ENCODE data around the gene ANKRD6. TPM values are rescaled to one million over a fixed set of nuclear protein-coding genes. Genes with fewer than 3 reads are reported as not detected.

Gene ANKRD6
- total RNA-seq, 2 experiments from 2014 or later, result 1.7 to 4.5 TPM

DNA sequence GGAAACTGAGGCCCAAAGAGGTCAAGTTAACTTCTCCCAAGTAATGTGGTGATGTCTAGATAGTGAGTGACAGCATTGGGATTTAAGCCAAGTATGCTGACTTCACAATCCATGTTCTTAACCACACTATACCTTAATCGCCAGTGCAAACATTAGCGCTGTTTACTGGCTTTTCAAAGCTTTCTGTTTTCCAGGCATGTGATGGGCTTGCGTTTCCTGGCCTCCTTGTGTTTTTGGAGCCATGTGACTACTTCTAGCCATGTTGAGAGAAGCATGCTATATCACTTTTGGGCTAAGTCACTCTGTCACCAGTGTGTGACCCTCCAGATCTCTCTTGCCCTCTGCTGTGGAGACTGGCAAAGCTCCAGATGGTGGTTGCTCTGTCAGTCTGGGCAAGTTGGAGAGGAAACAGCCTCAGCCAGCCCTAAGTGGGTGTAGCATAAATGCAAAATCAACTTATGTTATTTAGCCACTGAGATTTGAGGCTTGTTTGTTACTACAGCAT, 76.9 kb downstream of the ANKRD6 start:
- ATAC-seq (no peak), DNase-seq (no peak)
- CTCF ChIA-PET, result no interaction called here
- H3K27ac Mint-ChIP-seq, result no peak overlapping the region
- H3K4me3 Mint-ChIP-seq, result no peak overlapping the region
- H3K27me3 Mint-ChIP-seq, result peaks cover 2% of the 10 kb centered on the region
- no peaks in the 10 kb centered on the region for H3K4me1 Mint-ChIP-seq
- H3K36me3 Mint-ChIP-seq, result no peaks in the 10 kb centered on the region
- no peaks in the 10 kb centered on the region for H3K9me3 Mint-ChIP-seq (ENCODE audit: low read depth)

DNA sequence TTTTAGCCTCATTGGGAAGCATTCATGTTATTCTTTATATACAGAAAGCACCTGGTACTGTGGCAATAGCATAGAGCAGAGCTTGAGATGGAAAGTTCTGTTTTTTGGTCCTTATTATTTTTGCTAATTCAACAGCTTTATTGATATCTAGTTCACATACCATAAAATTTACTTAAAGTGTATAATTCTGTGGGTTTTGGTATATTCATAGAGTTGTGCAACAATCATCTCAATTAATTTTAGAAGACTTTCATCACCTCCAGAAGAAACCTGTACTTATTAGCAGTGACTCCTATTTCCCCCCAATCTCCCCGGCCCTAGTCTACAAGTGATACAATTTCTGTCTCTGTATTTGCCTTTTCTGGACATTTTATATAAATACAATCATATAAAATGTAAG, 77.4 kb downstream of the ANKRD6 start:
- no peak overlapping the region for H3K27ac Mint-ChIP-seq
- no peaks in the 10 kb centered on the region for H3K9me3 Mint-ChIP-seq (ENCODE audit: low read depth)
- CTCF ChIA-PET, result interaction anchor here (0.9 kb wide), 1 partner anchor 11 kb away, joined by 3 read pairs; no protein-coding TSS in a partner anchor
- H3K4me1 Mint-ChIP-seq, result no peaks in the 10 kb centered on the region
- no peak overlapping the region for H3K4me3 Mint-ChIP-seq
- DNase-seq, result no peak
- no peaks in the 10 kb centered on the region for H3K36me3 Mint-ChIP-seq
- H3K27me3 Mint-ChIP-seq, result peaks cover 2% of the 10 kb centered on the region
- no peak for ATAC-seq

DNA sequence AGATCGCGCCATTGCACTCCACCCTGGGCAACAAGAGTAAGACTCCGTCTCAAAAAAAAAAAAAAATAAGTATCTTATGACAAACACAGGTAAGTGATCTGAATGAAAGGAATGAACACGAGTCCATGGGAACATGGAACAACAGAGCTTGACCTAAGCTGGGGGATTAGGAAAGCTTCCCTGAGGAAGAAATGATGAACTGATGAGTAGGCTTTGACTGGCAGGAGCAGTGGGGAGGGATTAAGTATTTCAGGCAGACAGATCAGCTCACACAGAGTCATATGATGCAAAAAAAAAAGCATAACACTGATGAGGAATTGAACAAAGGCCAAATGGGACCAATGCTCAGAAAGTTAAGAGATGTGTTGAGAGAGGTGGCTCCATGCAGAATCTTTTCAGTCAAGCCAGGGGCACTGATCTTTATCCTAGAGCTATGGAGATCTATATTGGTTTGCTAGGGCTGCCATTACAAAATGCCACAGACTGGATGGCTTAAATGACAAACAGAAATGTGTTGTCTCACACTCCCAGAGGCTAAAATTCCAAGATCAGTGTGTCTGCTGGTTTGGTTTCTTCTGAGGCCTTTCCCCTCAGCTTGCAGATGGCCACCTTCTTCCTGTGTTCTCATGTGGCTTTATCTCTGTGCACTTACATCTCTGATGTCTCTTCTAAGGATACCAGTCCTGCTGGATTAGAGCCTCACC, 85.6 kb downstream of the ANKRD6 start:
- Mint-ChIP-seq H3K27ac (no peak overlapping the region), H3K4me3 (no peak overlapping the region), H3K4me1 (no peaks in the 10 kb centered on the region), H3K9me3 (ENCODE audit: low read depth) (no peaks in the 10 kb centered on the region), H3K27me3 (peaks cover 2% of the 10 kb centered on the region), H3K36me3 (no peaks in the 10 kb centered on the region)
- CTCF ChIA-PET, result no interaction called here
- no peak for DNase-seq
- no peak for ATAC-seq

DNA sequence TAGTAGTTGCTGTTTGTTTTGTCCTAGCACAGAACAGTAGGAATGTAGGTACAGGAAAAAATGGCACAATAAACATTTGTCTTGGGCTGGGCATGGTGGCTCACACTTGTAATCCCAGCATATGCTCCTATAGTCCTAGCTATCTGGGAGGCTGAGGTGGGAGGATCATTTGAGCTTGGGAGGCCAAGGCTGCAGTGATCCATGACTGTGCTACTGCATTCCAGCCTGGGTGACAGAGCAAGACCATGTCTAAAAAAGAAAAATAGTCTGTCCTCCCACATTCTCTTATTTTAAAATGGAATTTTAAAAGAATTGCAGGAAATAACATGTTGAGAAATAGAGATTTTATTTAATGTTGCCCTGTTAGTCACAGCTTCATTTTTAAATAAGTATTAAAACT, 87.8 kb downstream of the ANKRD6 start:
- no peaks in the 10 kb centered on the region for H3K4me1 Mint-ChIP-seq
- H3K36me3 Mint-ChIP-seq, result no peaks in the 10 kb centered on the region
- no peaks in the 10 kb centered on the region for H3K27me3 Mint-ChIP-seq
- no peak overlapping the region for H3K27ac Mint-ChIP-seq
- CTCF ChIA-PET, result no interaction called here
- ATAC-seq (no peak), DNase-seq (no peak)
- H3K9me3 Mint-ChIP-seq (ENCODE audit: low read depth), result no peaks in the 10 kb centered on the region
- no peak overlapping the region for H3K4me3 Mint-ChIP-seq

DNA sequence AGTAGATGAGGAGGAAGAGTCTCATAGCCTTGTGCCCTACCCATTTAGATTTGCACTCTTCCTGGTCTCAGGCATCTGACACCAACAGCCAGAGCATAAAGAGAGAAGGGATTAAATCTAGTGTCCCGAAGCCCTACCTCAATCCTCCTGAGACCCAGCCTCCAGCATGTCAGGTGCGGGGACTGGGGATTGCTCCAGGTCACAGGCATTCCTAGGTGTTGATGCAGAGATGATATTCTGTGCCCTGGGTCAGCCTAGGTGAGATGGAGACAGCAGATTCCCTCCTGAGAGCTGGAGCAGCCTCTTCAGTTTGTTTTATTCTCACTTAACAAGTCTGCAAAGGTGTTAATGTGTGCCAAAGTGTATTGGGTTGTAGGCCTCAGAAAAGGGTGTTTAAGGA, 89.8 kb downstream of the ANKRD6 start:
- H3K4me1 Mint-ChIP-seq, result peaks cover 2% of the 10 kb centered on the region
- DNase-seq, result no peak
- H3K27ac Mint-ChIP-seq, result no peak overlapping the region
- H3K36me3 Mint-ChIP-seq, result no peaks in the 10 kb centered on the region
- CTCF ChIA-PET, result no interaction called here
- no peak for ATAC-seq
- no peak overlapping the region for H3K4me3 Mint-ChIP-seq
- H3K9me3 Mint-ChIP-seq (ENCODE audit: low read depth), result no peaks in the 10 kb centered on the region
- no peaks in the 10 kb centered on the region for H3K27me3 Mint-ChIP-seq

DNA sequence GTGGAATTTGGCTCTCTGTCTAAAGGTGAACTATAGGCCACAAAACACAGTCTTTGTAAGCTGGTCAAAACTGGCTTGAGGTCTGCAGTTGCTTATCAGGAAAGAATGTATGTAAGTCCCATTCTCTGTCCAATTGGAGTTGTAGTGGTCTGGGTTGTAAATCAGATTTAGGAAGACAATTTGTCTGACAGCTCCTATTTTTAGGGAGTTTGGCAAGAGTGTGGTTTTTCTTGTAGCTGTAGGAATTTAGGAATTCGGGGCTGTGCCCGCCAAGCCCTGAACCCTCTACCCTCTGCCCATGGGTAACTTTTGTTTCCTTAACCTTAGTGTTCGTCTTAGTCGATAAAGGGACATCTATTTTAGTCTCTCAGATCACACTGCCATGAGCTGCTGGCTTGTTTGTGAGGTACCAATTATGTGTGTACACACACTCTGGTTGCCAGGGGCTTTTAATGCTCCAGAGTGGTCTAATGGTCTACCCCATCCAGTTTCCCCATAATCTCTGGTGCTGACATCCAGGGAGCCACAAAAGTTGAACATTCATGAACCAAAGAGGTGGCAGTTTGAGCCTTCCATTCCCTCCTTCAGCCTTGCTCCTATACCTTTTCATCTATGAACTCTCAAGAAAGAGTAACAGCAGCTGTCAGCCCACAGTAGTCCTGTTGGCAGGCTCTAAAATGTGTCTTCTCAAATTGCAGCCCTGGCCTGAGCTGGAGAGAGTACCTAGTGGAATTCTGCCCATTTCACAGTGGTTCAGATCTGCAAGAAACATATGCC, 93.0 kb downstream of the ANKRD6 start:
- H3K36me3 Mint-ChIP-seq, result no peaks in the 10 kb centered on the region
- H3K4me3 Mint-ChIP-seq, result no peak overlapping the region
- no peaks in the 10 kb centered on the region for H3K27me3 Mint-ChIP-seq
- ATAC-seq, result no peak
- DNase-seq, result no peak
- CTCF ChIA-PET, result no interaction called here
- no peaks in the 10 kb centered on the region for H3K9me3 Mint-ChIP-seq (ENCODE audit: low read depth)
- no peak overlapping the region for H3K27ac Mint-ChIP-seq
- peaks cover 4% of the 10 kb centered on the region for H3K4me1 Mint-ChIP-seq

DNA sequence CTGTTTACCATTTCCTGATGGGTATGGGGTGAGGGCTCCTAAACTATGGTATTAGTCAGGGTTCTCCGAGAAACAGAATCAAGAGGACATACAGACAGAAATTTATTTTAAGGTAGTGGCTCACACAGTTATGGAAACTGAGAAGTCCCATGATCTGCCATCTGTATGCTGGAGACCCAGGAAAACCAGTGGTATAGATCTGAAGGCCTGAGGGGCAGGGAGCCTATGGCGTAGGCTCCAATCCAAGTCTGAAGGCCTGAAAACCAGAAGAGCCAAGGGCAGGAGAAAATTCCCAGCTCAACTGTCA, 93.6 kb downstream of the ANKRD6 start:
- no peak overlapping the region for H3K27ac Mint-ChIP-seq
- H3K4me1 Mint-ChIP-seq, result peaks cover 4% of the 10 kb centered on the region
- H3K4me3 Mint-ChIP-seq, result no peak overlapping the region
- H3K27me3 Mint-ChIP-seq, result no peaks in the 10 kb centered on the region
- DNase-seq (no peak), ATAC-seq (no peak)
- CTCF ChIA-PET, result no interaction called here
- H3K36me3 Mint-ChIP-seq, result no peaks in the 10 kb centered on the region
- no peaks in the 10 kb centered on the region for H3K9me3 Mint-ChIP-seq (ENCODE audit: low read depth)

DNA sequence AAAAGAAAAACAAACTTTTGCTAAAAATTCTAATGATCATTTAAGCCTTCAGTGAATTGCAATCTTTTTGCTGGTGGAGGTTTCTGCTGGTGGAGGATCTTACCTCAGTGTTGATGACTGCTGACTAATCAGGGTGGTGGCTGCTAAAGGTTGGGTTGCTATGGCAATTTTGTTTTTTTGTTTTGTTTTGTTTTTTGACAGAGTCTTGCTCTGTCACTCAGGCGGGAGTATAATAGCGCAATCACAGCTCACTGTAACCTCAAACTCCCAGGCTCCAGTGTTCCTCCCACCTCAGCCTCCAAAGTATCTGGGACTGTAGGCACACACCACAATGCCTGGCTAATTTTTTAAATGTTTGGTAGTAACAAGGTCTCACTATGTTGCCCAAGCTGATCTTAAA, 94.7 kb downstream of the ANKRD6 start:
- Mint-ChIP-seq H3K9me3 (ENCODE audit: low read depth) (no peaks in the 10 kb centered on the region), H3K27me3 (no peaks in the 10 kb centered on the region), H3K27ac (no peak overlapping the region), H3K36me3 (no peaks in the 10 kb centered on the region), H3K4me3 (no peak overlapping the region), H3K4me1 (peaks cover 4% of the 10 kb centered on the region)
- ATAC-seq, result peak; percentile 57
- no peak for DNase-seq
- CTCF ChIA-PET, result interaction anchor here (0.7 kb wide), 1 partner anchor 11 kb away, joined by 4 read pairs; no protein-coding TSS in a partner anchor

DNA sequence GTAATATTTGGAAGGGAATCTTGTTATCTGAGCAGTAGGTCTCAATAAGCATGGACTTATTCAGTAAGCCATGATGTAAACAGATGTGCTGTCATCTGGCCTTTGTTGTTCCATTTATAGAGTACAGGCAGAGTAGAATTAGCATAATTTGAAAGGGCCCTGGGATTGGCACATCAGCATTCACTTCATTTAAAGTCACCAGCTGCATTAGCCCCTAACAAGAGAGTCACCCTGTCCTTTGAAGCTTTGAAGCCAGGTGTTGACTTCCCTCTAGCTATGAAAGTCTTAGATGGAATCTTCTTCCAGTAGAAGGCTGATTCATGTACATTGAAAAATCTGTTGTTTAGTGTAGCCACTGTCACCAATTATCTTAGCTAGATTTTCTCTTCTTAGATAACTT, 95.9 kb downstream of the ANKRD6 start:
- ATAC-seq, result no peak
- no peaks in the 10 kb centered on the region for H3K9me3 Mint-ChIP-seq (ENCODE audit: low read depth)
- peaks cover 4% of the 10 kb centered on the region for H3K4me1 Mint-ChIP-seq
- CTCF ChIA-PET, result no interaction called here
- no peaks in the 10 kb centered on the region for H3K27me3 Mint-ChIP-seq
- no peaks in the 10 kb centered on the region for H3K36me3 Mint-ChIP-seq
- H3K4me3 Mint-ChIP-seq, result no peak overlapping the region
- no peak overlapping the region for H3K27ac Mint-ChIP-seq
- no peak for DNase-seq

DNA sequence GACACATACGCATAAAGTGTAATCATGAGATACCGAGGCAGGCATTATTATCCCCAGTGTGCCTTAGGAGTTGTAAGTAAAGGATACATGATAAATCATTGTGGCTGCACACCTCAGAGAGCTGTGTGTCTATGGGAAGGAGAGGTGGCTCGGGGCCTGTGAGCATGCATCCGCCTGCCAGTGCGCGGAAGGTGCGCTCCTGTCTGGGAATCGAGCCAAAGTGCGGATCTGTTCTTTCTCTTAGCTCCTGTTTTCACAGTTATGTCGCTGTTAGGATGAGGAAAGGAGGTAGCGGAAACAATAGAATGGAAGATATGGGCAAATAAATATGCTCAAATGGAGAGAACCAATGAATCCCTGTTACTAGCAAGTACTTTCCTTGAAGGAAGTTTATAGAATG, 98.0 kb downstream of the ANKRD6 start:
- Mint-ChIP-seq H3K27ac (no peak overlapping the region), H3K36me3 (no peaks in the 10 kb centered on the region), H3K27me3 (no peaks in the 10 kb centered on the region), H3K4me1 (peaks cover 4% of the 10 kb centered on the region), H3K9me3 (ENCODE audit: low read depth) (no peaks in the 10 kb centered on the region), H3K4me3 (no peak overlapping the region)
- CTCF ChIA-PET, result no interaction called here
- ATAC-seq (no peak), DNase-seq (no peak)

DNA sequence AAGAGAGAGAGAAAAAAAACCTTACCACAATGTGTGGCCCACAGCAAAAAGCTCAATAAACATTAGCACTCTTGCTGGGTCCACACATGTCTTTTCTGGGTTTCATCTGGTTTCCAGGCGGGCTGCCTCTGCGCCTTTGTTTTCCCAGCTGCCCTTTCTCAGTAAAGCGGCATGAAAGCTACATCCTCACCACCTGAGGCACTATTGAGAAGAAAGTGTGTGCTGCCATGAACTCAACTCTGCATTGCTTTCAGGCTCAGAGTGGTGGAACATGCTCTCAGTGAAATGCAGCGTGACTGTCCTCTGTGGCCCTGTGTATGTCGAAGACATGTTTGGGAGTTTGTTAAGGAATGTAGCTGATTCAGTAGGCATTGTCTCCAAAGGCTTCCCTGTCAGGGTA, 103.3 kb downstream of the ANKRD6 start:
- CTCF ChIA-PET, result no interaction called here

DNA sequence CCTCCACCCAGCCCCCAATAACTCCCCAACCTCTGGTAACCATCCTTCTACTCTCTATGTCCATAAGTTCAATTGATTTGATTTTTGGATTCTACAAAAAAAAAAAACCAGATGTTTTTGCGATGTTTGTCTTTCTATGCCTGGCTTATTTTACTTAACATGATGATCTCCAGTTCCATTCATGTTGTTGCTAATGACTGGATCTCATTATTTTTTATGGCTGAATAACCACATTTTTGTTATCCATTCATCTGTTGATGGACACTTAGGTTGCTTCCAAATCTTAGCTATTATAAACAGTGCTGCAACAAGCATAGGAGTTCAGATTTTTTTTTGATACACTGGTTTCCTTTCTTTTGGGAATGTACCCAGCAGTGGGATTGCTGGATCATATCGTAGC, 106.8 kb downstream of the ANKRD6 start:
- H3K4me1 Mint-ChIP-seq, result no peaks in the 10 kb centered on the region
- peaks cover 7% of the 10 kb centered on the region for H3K27me3 Mint-ChIP-seq
- no peak overlapping the region for H3K27ac Mint-ChIP-seq
- DNase-seq, result no peak
- H3K36me3 Mint-ChIP-seq, result no peaks in the 10 kb centered on the region
- no peak for ATAC-seq
- CTCF ChIA-PET, result no interaction called here
- no peak overlapping the region for H3K4me3 Mint-ChIP-seq
- H3K9me3 Mint-ChIP-seq (ENCODE audit: low read depth), result no peaks in the 10 kb centered on the region

More for the DNA sequence above, 103.3 kb downstream of the ANKRD6 start:
- H3K36me3 Mint-ChIP-seq, result no peaks in the 10 kb centered on the region
- ATAC-seq (no peak), DNase-seq (no peak)
- H3K4me3 Mint-ChIP-seq, result no peak overlapping the region
- no peak overlapping the region for H3K27ac Mint-ChIP-seq
- H3K4me1 Mint-ChIP-seq, result no peaks in the 10 kb centered on the region
- peaks cover 7% of the 10 kb centered on the region for H3K27me3 Mint-ChIP-seq
- H3K9me3 Mint-ChIP-seq (ENCODE audit: low read depth), result no peaks in the 10 kb centered on the region

DNA sequence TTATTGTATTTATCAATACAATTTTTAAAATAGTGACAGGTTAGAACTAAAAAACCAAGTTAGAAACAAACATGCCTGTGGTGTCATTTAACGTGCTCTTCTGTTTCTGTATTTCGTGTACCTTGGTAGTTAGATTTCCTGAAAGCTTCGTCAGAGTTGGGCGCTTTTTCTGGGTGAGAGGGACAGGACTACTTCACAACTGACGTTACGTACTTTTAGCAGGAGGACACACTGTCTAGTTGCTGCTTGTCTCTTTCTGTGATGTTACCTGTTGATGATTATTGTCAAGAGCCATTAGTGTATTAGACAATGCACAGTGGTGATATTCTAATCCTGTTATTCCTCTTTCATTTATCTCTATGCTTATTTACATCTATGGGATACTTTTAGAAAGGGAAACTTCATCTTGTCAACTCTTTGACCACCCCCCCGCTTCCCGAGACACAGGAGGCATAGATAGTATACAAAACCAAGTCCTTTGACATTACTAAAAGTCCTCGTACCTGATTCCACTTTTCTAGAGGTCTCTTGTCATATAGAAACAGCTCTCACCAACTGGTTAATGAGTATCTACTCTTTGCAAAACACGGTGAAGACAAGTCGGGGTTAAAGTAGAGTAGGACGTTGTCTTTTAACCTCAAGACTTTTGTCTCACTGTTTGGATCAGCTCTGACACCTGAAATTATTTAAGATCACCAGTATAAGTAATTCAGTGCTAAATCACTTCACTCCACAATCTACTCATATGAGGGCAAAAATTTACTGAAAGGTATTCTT, 109.3 kb downstream of the ANKRD6 start:
- Mint-ChIP-seq H3K4me1 (no peaks in the 10 kb centered on the region), H3K27ac (no peak overlapping the region), H3K9me3 (ENCODE audit: low read depth) (no peaks in the 10 kb centered on the region), H3K4me3 (no peak overlapping the region), H3K36me3 (no peaks in the 10 kb centered on the region), H3K27me3 (peaks cover 7% of the 10 kb centered on the region)
- no peak for ATAC-seq
- DNase-seq, result no peak
- CTCF ChIA-PET, result no interaction called here

DNA sequence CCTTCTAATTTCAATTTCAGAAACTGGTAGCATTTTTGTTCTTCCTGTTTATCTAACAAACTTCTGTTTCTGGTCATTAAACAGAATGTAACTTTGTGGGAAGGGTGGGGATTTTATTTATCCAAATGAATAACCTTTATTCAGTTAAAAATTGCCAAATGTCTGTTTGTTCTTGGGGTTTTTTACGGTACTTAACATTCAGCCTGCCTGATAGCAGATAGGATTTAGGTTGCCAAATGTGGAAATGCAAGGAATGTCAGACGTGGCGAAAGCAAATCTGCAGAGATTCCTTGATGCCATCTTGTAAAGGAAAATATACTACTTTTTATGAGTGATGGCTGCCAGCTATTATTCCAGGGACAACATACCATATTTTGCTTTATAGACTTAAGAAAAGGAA, 109.9 kb downstream of the ANKRD6 start:
- no peak for ATAC-seq
- CTCF ChIA-PET, result no interaction called here
- Mint-ChIP-seq H3K27me3 (peaks cover 7% of the 10 kb centered on the region), H3K9me3 (ENCODE audit: low read depth) (no peaks in the 10 kb centered on the region), H3K4me1 (no peaks in the 10 kb centered on the region), H3K4me3 (no peak overlapping the region), H3K36me3 (no peaks in the 10 kb centered on the region), H3K27ac (no peak overlapping the region)
- DNase-seq, result no peak
